Measurements from ENCODE around the gene AK3. TPM values are rescaled to one million over a fixed set of nuclear protein-coding genes. Genes with fewer than 3 reads are reported as not detected.

Gene AK3
- total and polyA plus RNA-seq, 2 of the 8 experiments (the other 6 are each of a cell fraction or from before 2014, with no cell fraction given) = 8.9 to 30.0 TPM

GRCh38 chr9:4686584-4686983 lies 54.4 kb downstream of the AK3 start (continued):
- TF ChIP-seq CHD7 (IDR thresholded peaks at IDR 0.05; ENCODE audit: insufficient replicate concordance, low read length) = no peak
- TF ChIP-seq ZNF274 (IDR thresholded peaks at IDR 0.05; ENCODE audit: borderline replicate concordance, extremely low read depth, low read length) = no peak
- no peak for TF ChIP-seq ASH2L (IDR thresholded peaks at IDR 0.05; ENCODE audit: low read length)
- TF ChIP-seq NRF1 (IDR thresholded peaks at IDR 0.05; ENCODE audit: low read depth, low read length) = no peak
- no peak for TF ChIP-seq FOSL1 (IDR thresholded peaks at IDR 0.05; ENCODE audit: insufficient read depth, low read depth, low read length)
- TF ChIP-seq HDAC6 (IDR thresholded peaks at IDR 0.05; ENCODE audit: low read depth, low read length) = no peak
- TF ChIP-seq ATF3 (IDR thresholded peaks at IDR 0.05; ENCODE audit: insufficient read depth, low read depth, low read length) = no peak
- no peak for TF ChIP-seq RAD21 (IDR thresholded peaks at IDR 0.05 in 1 of 2, conservative IDR thresholded peaks at IDR 0.05 in 1 of 2; ENCODE audit: low read depth in 2 of 2, low read length in 2 of 2)
- no peak for TF ChIP-seq SP4 (IDR thresholded peaks at IDR 0.05; ENCODE audit: low read length)
- no peak for TF ChIP-seq NANOG (IDR thresholded peaks at IDR 0.05; ENCODE audit: insufficient read depth, low read depth, low read length, poor library complexity, severe bottlenecking)
- no peak for TF ChIP-seq CBX8 (IDR thresholded peaks at IDR 0.05; ENCODE audit: borderline replicate concordance, low read depth, low read length)

Data from H1 (cell line).